Fibroblast of pulmonary artery (primary cell): ENCODE results near the gene VPS13A.

Experiments
- DNase-seq: peaks from one replicate; pipeline ENCODE4 v3.0.0-alpha.2; 2010; ENCODE audit warnings: low read depth
- H3K4me3 ChIP-seq: replicated peaks from 2 replicates; pipeline ENCODE4 v1.5.1; 2011; ENCODE audit warnings: low read depth, mild to moderate bottlenecking, control low read depth, low read length, moderate library complexity
- TF ChIP-seq, protein P1 (sequence below): IDR thresholded peaks from 2 replicates; pipeline ENCODE4 v1.5.1; 2011; ENCODE audit warnings: mild to moderate bottlenecking, control low read depth, low read length, inconsistent platforms; ENCODE audit errors: missing control alignments

VPS13A gene

DNA sequence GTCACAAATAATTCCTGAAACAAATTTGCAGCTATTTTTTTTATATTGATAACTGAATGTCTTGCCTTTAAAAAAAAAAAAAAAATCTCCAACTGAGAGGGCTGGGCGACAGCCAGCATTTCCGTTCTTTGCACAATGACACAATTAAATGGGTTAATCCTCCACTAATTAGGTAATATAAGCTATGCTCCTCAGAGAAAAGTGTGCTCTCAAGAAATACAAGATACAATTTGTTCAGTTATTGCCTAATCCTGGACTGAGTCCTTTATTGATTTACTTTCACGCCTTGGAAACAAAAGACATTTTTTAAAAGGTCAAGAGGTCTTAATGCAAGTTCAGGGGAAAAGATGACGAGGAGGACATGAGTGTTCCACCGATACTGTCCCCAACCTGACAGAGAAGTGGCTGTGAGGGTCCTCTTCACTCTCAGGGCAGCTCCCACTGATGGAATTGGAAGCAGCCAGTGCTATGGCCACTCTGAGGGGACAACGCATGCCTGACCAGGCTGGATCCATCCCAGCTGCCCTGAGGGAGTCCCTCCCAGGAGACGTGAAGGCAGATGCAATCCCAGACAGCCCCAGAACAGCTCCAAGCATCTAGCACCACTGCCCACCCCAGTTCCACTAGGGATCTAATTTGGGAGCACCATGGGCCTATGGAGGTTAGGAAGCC lies 250.1 kb downstream of the VPS13A start:
- H3K4me3 ChIP-seq: no peak overlapping the region
- TF ChIP-seq, protein P1, sequence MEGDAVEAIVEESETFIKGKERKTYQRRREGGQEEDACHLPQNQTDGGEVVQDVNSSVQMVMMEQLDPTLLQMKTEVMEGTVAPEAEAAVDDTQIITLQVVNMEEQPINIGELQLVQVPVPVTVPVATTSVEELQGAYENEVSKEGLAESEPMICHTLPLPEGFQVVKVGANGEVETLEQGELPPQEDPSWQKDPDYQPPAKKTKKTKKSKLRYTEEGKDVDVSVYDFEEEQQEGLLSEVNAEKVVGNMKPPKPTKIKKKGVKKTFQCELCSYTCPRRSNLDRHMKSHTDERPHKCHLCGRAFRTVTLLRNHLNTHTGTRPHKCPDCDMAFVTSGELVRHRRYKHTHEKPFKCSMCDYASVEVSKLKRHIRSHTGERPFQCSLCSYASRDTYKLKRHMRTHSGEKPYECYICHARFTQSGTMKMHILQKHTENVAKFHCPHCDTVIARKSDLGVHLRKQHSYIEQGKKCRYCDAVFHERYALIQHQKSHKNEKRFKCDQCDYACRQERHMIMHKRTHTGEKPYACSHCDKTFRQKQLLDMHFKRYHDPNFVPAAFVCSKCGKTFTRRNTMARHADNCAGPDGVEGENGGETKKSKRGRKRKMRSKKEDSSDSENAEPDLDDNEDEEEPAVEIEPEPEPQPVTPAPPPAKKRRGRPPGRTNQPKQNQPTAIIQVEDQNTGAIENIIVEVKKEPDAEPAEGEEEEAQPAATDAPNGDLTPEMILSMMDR: no peak
- DNase-seq: no peak

- TF ChIP-seq, protein P1: no peak
- H3K4me3 ChIP-seq: no peak overlapping the region
- no peak for DNase-seq
These were observed 252.6 kb downstream of the VPS13A start for GRCh38 chr9:77429928-77430327.

- TF ChIP-seq, protein P1: no peak
- no peak overlapping the region for H3K4me3 ChIP-seq
- no peak for DNase-seq
These were observed 254.7 kb downstream of the VPS13A start for GRCh38 chr9:77432053-77432452.

DNA sequence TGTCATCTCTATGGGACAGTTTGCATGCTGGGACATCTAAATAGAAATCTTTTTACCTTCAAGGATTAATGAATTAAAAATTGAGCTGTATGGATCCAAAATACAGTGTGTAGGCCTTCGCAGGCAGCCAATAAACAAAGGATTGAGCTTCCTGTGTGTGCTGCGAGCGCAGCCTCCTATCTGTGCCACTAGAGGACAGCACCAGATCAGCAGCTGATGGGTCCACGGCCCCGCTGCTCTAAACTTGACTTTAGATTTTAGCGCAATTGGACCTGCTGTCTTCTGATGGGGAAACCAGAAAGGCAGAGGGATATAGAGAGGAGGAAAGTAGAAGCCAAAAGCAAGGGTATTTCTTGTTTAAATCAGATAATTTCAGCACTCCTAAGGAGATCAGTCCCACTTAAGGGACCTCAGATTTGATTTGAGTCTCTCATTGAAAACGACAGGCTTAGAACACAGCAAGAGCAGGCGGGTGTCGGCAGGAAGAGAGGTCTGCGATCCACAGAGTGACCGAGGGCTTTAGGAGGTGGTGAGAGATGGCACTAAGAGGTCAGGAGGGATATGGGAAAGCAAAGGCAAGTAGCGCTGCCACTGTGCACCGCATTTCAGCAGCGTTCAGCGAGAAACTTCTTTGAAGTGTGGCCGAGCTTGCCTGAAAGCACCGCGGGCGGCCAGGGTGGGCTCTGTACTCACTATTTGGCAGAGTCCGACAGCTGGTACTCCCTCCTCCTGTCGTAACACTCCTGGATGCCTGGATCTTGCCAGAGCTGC lies 256.5 kb downstream of the VPS13A start:
- TF ChIP-seq, protein P1: no peak
- peak; percentile 87 for DNase-seq
- H3K4me3 ChIP-seq: no peak overlapping the region

GRCh38 chr9:77435277-77435676 lies 257.9 kb downstream of the VPS13A start:
- TF ChIP-seq, protein P1: no peak
- no peak overlapping the region for H3K4me3 ChIP-seq
- peak; percentile 62 for DNase-seq

DNA sequence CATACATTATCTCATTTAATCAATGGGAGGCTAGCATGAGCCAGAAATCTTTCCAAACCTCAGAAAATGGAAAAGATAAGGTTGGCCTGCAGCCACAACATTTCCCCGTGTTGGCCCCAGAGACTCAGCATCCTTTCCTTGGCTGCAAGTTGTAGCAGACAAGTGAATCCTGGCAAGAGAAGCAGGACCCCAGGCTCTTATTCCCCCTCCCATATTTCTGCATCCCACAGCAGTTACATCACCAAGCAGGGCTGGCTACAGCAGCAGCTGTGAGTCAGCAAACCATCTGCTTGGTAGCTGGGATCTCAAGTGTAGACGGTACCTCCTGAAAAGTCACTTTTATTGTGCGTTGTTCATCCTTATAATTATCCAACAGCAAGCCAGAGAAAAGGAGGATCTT lies 258.4 kb downstream of the VPS13A start:
- H3K4me3 ChIP-seq: no peak overlapping the region
- peak; percentile 90 for DNase-seq
- TF ChIP-seq, protein P1: no peak
